HepG2 (cell line): ENCODE measurements around the gene MOV10L1. TPM values are rescaled to one million over a fixed set of nuclear protein-coding genes. Genes with fewer than 3 reads are reported as not detected.

ENCODE experiments used
- ASH2L ChIP-seq: fragments of 300-600, 200-600 bp; sonication (generic); IDR thresholded peaks from 2 replicates; pipeline ENCODE4 v1.7.0; 2017; ENCODE audit warnings: low read depth, mild to moderate bottlenecking, moderate library complexity, mixed read lengths, low read length; ENCODE audit not compliant: insufficient read length
- ELF1 ChIP-seq: sonication (generic); formaldehyde crosslinking; IDR thresholded peaks from 2 replicates; pipeline ENCODE4 v1.4.0; 2020; ENCODE audit warnings: missing genetic modification reagents
- ETV5 ChIP-seq: IDR thresholded peaks from 2 replicates; pipeline ENCODE4 v1.6.1; 2018; ENCODE audit warnings: missing biosample characterization, missing genetic modification reagents, inconsistent platforms, borderline replicate concordance
- FOXA1 ChIP-seq, 2 experiments: fragments of 450-650 bp in 1 of 2; sonication (generic) in 1 of 2; formaldehyde crosslinking in 1 of 2; IDR thresholded peaks; 2 replicates each; pipeline versions ENCODE4 v1.4.0 to v1.6.1; 2016 to 2020; ENCODE audit warnings: missing genetic modification reagents in 1 of 2
- JUN ChIP-seq: sonication (generic); formaldehyde crosslinking; IDR thresholded peaks from 2 replicates; pipeline ENCODE4 v1.4.0; 2020; ENCODE audit warnings: mild to moderate bottlenecking, missing genetic modification reagents
- MXD4 ChIP-seq: IDR thresholded peaks from 2 replicates; pipeline ENCODE4 v1.6.1; 2016; ENCODE audit warnings: mild to moderate bottlenecking, missing biosample characterization, missing genetic modification reagents
- NFKBIZ ChIP-seq: IDR thresholded peaks from 2 replicates; pipeline ENCODE4 v1.6.1; 2018; ENCODE audit warnings: missing genetic modification reagents, missing compliant biosample characterization
- PAF1 ChIP-seq: IDR thresholded peaks from 2 replicates; pipeline ENCODE4 v1.6.1; 2016; ENCODE audit warnings: missing genetic modification reagents, missing compliant biosample characterization
- ZBTB46 ChIP-seq: sonication (generic); formaldehyde crosslinking; IDR thresholded peaks from 2 replicates; pipeline ENCODE4 v1.4.0; 2020; ENCODE audit warnings: mild to moderate bottlenecking, missing genetic modification reagents, borderline replicate concordance
- polyA plus RNA-seq, 8 experiments: library from polyadenylated mRNA; depleted of rRNA in 3 of 8; stranded (reverse) in 7 of 8; unstranded in 1 of 8; fragments of >200 nt; fragmentation: Illumina TruSeq in 4 of 8; extraction: Trizol in 4 of 8; gene quantifications; 2 replicates each; pipeline versions ENCODE4 v1.2.1 to v1.2.3, GENCODE V29; 2011 to 2016; ENCODE audit warnings: low read depth in 4 of 8, missing spikeins in 1 of 8, mixed read lengths in 1 of 8; ENCODE audit not compliant: insufficient read depth in 1 of 8
- total RNA-seq, 5 experiments: library from RNA; depleted of rRNA; stranded (reverse); fragments of >200 nt; fragmentation: Illumina TruSeq; extraction: Trizol; gene quantifications; 2 replicates each; pipeline ENCODE4 v1.2.3, GENCODE V29; 2016; ENCODE audit warnings: low read depth in 1 of 5
- TF ChIP-seq, protein P1 (sequence below): sonication (generic); formaldehyde crosslinking; conservative IDR thresholded peaks from 2 replicates; pipeline ENCODE4 v1.8.0; 2022; ENCODE audit warnings: missing genetic modification reagents
- TF ChIP-seq, protein P2 (sequence below): sonication (generic); formaldehyde crosslinking; conservative IDR thresholded peaks from 2 replicates; pipeline ENCODE4 v1.4.0; 2020; ENCODE audit warnings: missing genetic modification reagents

The MOV10L1 gene
- total and polyA plus RNA-seq, 2 of the 13 experiments (the other 11 are each of a cell fraction or from before 2014, with no cell fraction given), result 0.11 to 0.12 TPM

GRCh38 chr22:50160947-50161346 lies 71.1 kb downstream of the MOV10L1 start (continued):
- TF ChIP-seq, protein P1, sequence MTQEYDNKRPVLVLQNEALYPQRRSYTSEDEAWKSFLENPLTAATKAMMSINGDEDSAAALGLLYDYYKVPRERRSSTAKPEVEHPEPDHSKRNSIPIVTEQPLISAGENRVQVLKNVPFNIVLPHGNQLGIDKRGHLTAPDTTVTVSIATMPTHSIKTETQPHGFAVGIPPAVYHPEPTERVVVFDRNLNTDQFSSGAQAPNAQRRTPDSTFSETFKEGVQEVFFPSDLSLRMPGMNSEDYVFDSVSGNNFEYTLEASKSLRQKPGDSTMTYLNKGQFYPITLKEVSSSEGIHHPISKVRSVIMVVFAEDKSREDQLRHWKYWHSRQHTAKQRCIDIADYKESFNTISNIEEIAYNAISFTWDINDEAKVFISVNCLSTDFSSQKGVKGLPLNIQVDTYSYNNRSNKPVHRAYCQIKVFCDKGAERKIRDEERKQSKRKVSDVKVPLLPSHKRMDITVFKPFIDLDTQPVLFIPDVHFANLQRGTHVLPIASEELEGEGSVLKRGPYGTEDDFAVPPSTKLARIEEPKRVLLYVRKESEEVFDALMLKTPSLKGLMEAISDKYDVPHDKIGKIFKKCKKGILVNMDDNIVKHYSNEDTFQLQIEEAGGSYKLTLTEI (CRISPR knock-in tag), result no peak
- no peak for TF ChIP-seq ETV5 (CRISPR knock-in tag)
- no peak for TF ChIP-seq ASH2L
- TF ChIP-seq PAF1 (CRISPR knock-in tag), result no peak
- no peak for TF ChIP-seq FOXA1 (IDR thresholded peaks at IDR 0.05)
- TF ChIP-seq FOXA1 (CRISPR knock-in tag; IDR thresholded peaks at IDR 0.05), result no peak
- TF ChIP-seq, protein P2, sequence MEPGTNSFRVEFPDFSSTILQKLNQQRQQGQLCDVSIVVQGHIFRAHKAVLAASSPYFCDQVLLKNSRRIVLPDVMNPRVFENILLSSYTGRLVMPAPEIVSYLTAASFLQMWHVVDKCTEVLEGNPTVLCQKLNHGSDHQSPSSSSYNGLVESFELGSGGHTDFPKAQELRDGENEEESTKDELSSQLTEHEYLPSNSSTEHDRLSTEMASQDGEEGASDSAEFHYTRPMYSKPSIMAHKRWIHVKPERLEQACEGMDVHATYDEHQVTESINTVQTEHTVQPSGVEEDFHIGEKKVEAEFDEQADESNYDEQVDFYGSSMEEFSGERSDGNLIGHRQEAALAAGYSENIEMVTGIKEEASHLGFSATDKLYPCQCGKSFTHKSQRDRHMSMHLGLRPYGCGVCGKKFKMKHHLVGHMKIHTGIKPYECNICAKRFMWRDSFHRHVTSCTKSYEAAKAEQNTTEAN (CRISPR knock-in tag), result no peak
- no peak for TF ChIP-seq MXD4 (CRISPR knock-in tag)
- TF ChIP-seq NFKBIZ (CRISPR knock-in tag), result no peak
- no peak for TF ChIP-seq ZBTB46 (CRISPR knock-in tag)
- no peak for TF ChIP-seq ELF1
- TF ChIP-seq JUN (CRISPR knock-in tag), result no peak
